Osteocyte (in vitro differentiated cells): Measurements from ENCODE around the gene ARL15. TPM values are rescaled to one million over a fixed set of nuclear protein-coding genes. Genes with fewer than 3 reads are reported as not detected.
A peak's percentile ranks its signal among the peaks of the same experiment; 100 is the strongest.

Experiments
- DNase-seq: peaks from one replicate; pipeline ENCODE4 v3.0.0; 2021; ENCODE audit warnings: mixed read lengths; ENCODE audit not compliant: unreplicated experiment; ENCODE audit errors: extremely low spot score
- H3K27ac Mint-ChIP-seq: one replicate; pipeline ENCODE4 v1.8.0; 2021; ENCODE audit warnings: mild to moderate bottlenecking, mixed read lengths; ENCODE audit not compliant: unreplicated experiment
- H3K27me3 Mint-ChIP-seq: one replicate; pipeline ENCODE4 v1.8.0; 2021; ENCODE audit warnings: mixed read lengths; ENCODE audit not compliant: unreplicated experiment
- H3K36me3 Mint-ChIP-seq: one replicate; pipeline ENCODE4 v1.8.0; 2021; ENCODE audit warnings: mixed read lengths; ENCODE audit not compliant: unreplicated experiment
- H3K4me1 Mint-ChIP-seq: one replicate; pipeline ENCODE4 v1.8.0; 2021; ENCODE audit warnings: mixed read lengths; ENCODE audit not compliant: unreplicated experiment
- H3K4me3 Mint-ChIP-seq: one replicate; pipeline ENCODE4 v1.8.0; 2021; ENCODE audit warnings: mild to moderate bottlenecking, moderate library complexity, mixed read lengths; ENCODE audit not compliant: unreplicated experiment
- H3K9me3 Mint-ChIP-seq: one replicate; pipeline ENCODE4 v1.8.0; 2021; ENCODE audit warnings: mixed read lengths; ENCODE audit not compliant: unreplicated experiment
- CTCF ChIP-seq: fragments of 200-600 bp; sonication (generic); IDR thresholded peaks from 2 replicates; pipeline ENCODE4 v1.5.0; 2021; ENCODE audit warnings: antibody characterized with exemption, mild to moderate bottlenecking, moderate library complexity
- total RNA-seq: library from RNA; stranded (reverse); gene quantifications from 2 replicates; pipeline ENCODE4 v1.2.1, GENCODE V29; 2021

ARL15 gene
- total RNA-seq, 1 donor from 2014 or later, result 16.6 TPM

- H3K36me3 Mint-ChIP-seq, result no peaks in the 10 kb centered on the region
- no peaks in the 10 kb centered on the region for H3K4me1 Mint-ChIP-seq
- no peak for TF ChIP-seq CTCF
- DNase-seq, result no peak
- H3K4me3 Mint-ChIP-seq, result no peak overlapping the region
- no peaks in the 10 kb centered on the region for H3K9me3 Mint-ChIP-seq
- H3K27me3 Mint-ChIP-seq, result no peaks in the 10 kb centered on the region
- H3K27ac Mint-ChIP-seq, result no peak overlapping the region
Observed at GRCh38 chr5:54037205-54037604, 273.2 kb downstream of the ARL15 start.

GRCh38 chr5:54030981-54031380 is 279.4 kb downstream of the ARL15 start:
- DNase-seq, result no peak
- Mint-ChIP-seq H3K9me3 (no peaks in the 10 kb centered on the region), H3K27ac (no peak overlapping the region), H3K36me3 (no peaks in the 10 kb centered on the region), H3K4me3 (no peak overlapping the region), H3K4me1 (no peaks in the 10 kb centered on the region), H3K27me3 (no peaks in the 10 kb centered on the region)
- TF ChIP-seq CTCF, result no peak

- Mint-ChIP-seq H3K4me1 (peaks cover 40% of the 10 kb centered on the region), H3K9me3 (no peaks in the 10 kb centered on the region), H3K27me3 (no peaks in the 10 kb centered on the region), H3K36me3 (peaks cover 3% of the 10 kb centered on the region), H3K27ac (no peak overlapping the region), H3K4me3 (no peak overlapping the region)
- no peak for TF ChIP-seq CTCF
- DNase-seq, result no peak
Observed at GRCh38 chr5:54024466-54024865, 285.9 kb downstream of the ARL15 start.

GRCh38 chr5:54022223-54022622 is 288.1 kb downstream of the ARL15 start:
- Mint-ChIP-seq H3K27ac (no peak overlapping the region), H3K4me3 (no peak overlapping the region), H3K27me3 (no peaks in the 10 kb centered on the region), H3K36me3 (peaks cover 3% of the 10 kb centered on the region), H3K4me1 (peaks cover 42% of the 10 kb centered on the region), H3K9me3 (no peaks in the 10 kb centered on the region)
- DNase-seq, result no peak
- TF ChIP-seq CTCF, result no peak

GRCh38 chr5:54021431-54022164 is 288.8 kb downstream of the ARL15 start:
- TF ChIP-seq CTCF, result no peak
- Mint-ChIP-seq H3K27me3 (no peaks in the 10 kb centered on the region), H3K36me3 (peaks cover 3% of the 10 kb centered on the region), H3K4me3 (no peak overlapping the region), H3K4me1 (peaks cover 42% of the 10 kb centered on the region), H3K27ac (peak overlapping the region; percentile 81), H3K9me3 (no peaks in the 10 kb centered on the region)
- DNase-seq, result no peak
